C4-2B (cell line): ENCODE results near the gene FIGNL1.

Experiments
- ZFX ChIP-seq: fragments of 450-650 bp; IDR thresholded peaks from 2 replicates; pipeline ENCODE4 v1.6.1; 2017
- TF ChIP-seq, protein P1 (sequence below): fragments of 450-650 bp; conservative IDR thresholded peaks from 2 replicates; pipeline ENCODE4 v1.5.1; 2017; ENCODE audit warnings: mild to moderate bottlenecking

DNA sequence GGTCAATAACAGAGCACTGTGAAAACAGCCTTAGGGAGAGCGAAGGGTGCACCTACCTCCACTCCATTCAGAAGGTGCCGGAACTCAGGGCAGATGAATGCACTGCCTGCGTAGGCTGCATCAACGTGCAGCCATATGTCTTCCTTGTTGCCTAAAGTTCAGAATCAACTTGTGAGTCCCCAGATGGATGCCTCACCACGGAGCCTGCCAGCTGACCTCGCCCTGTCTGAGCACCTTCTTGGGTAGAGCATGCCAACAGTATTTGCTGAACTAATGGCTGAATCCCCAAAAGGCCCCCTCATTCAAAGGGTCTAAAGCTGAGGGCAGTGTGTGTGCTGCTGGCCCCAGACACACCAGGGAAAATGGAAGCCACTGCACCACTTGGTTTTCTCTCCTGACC lies 48.9 kb upstream of the FIGNL1 start:
- TF ChIP-seq, protein P1, sequence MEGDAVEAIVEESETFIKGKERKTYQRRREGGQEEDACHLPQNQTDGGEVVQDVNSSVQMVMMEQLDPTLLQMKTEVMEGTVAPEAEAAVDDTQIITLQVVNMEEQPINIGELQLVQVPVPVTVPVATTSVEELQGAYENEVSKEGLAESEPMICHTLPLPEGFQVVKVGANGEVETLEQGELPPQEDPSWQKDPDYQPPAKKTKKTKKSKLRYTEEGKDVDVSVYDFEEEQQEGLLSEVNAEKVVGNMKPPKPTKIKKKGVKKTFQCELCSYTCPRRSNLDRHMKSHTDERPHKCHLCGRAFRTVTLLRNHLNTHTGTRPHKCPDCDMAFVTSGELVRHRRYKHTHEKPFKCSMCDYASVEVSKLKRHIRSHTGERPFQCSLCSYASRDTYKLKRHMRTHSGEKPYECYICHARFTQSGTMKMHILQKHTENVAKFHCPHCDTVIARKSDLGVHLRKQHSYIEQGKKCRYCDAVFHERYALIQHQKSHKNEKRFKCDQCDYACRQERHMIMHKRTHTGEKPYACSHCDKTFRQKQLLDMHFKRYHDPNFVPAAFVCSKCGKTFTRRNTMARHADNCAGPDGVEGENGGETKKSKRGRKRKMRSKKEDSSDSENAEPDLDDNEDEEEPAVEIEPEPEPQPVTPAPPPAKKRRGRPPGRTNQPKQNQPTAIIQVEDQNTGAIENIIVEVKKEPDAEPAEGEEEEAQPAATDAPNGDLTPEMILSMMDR = no peak
- no peak for TF ChIP-seq ZFX
